Hepatocyte (in vitro differentiated cells): ENCODE data around the gene HDAC3. TPM values are rescaled to one million over a fixed set of nuclear protein-coding genes. Genes with fewer than 3 reads are reported as not detected.
A peak's percentile ranks its signal among the peaks of the same experiment; 100 is the strongest.

ENCODE experiments used
- DNase-seq: peaks from one replicate; pipeline ENCODE4 v3.0.0-alpha.2; 2016; ENCODE audit warnings: low spot score
- H2AFZ ChIP-seq: fragments of 200-600 bp; sonication (generic); 2 replicates; pipeline ENCODE4 v1.6.0; 2016; ENCODE audit warnings: antibody characterized with exemption, mild to moderate bottlenecking
- H3K27ac ChIP-seq: fragments of 200-600 bp; sonication (generic); 2 replicates; pipeline ENCODE4 v1.5.1; 2016; ENCODE audit warnings: mild to moderate bottlenecking
- H3K27me3 ChIP-seq: fragments of 200-600 bp; sonication (generic); 2 replicates; pipeline ENCODE4 v1.6.1; 2016
- H3K36me3 ChIP-seq: fragments of 200-600 bp; sonication (generic); replicated peaks from 2 replicates; pipeline ENCODE4 v1.5.1; 2016; ENCODE audit warnings: low read depth; ENCODE audit not compliant: insufficient read depth
- H3K4me1 ChIP-seq: fragments of 200-600 bp; sonication (generic); 2 replicates; pipeline ENCODE4 v1.5.1; 2016; ENCODE audit warnings: mild to moderate bottlenecking, moderate library complexity; ENCODE audit not compliant: insufficient read depth
- H3K4me2 ChIP-seq: fragments of 200-600 bp; sonication (generic); 2 replicates; pipeline ENCODE4 v1.6.0; 2016
- H3K4me3 ChIP-seq: fragments of 200-600 bp; sonication (generic); 2 replicates; pipeline ENCODE4 v1.5.1; 2016; ENCODE audit warnings: mild to moderate bottlenecking
- H3K79me2 ChIP-seq: fragments of 200-600 bp; sonication (generic); 2 replicates; pipeline ENCODE4 v1.6.0; 2017; ENCODE audit warnings: mild to moderate bottlenecking
- H3K9me2 ChIP-seq: fragments of 200-600 bp; sonication (generic); replicated peaks from 2 replicates; pipeline ENCODE4 v1.6.0; 2017; ENCODE audit warnings: mild to moderate bottlenecking; ENCODE audit not compliant: insufficient read depth
- H3K9me3 ChIP-seq: fragments of 200-600 bp; sonication (generic); 2 replicates; pipeline ENCODE4 v1.5.1; 2016; ENCODE audit warnings: low read depth, mild to moderate bottlenecking
- H4K20me1 ChIP-seq: fragments of 200-600 bp; sonication (generic); 2 replicates; pipeline ENCODE4 v1.6.0; 2016; ENCODE audit warnings: mild to moderate bottlenecking; ENCODE audit not compliant: insufficient read depth, poor library complexity, severe bottlenecking
- EZH2 ChIP-seq: fragments of 200-600 bp; sonication (generic); IDR thresholded peaks from 2 replicates; pipeline ENCODE4 v1.6.1; 2016; ENCODE audit warnings: antibody characterized with exemption, mild to moderate bottlenecking, borderline replicate concordance
- EZH2phosphoT487 ChIP-seq: fragments of 200-600 bp; sonication (generic); IDR thresholded peaks from one replicate; pipeline ENCODE4 v1.6.1; 2018; ENCODE audit warnings: antibody characterized with exemption, mild to moderate bottlenecking, low read depth, moderate library complexity; ENCODE audit not compliant: unreplicated experiment, severe bottlenecking
- WGBS: methylation state at CpG from one replicate; pipeline ENCODE4 v1.1.6; 2016; ENCODE audit warnings: low lambda C conversion rate; ENCODE audit errors: missing lambda C conversion rate; 5-methylcytosine and 5-hydroxymethylcytosine counted together
- polyA plus RNA-seq: library from polyadenylated mRNA; unstranded; fragments of >200 nt; fragmentation: Nextera tagmentation; extraction: Ambion mirVana; gene quantifications from 2 replicates; pipeline ENCODE4 v1.2.1, GENCODE V29; 2016
- total RNA-seq: library from RNA; depleted of rRNA; stranded (reverse); fragments of >200 nt; gene quantifications from 2 replicates; pipeline ENCODE4 v1.2.3, GENCODE V29; 2014
- TF ChIP-seq, protein P1 (sequence below): fragments of 200-600 bp; sonication (generic); IDR thresholded peaks from 2 replicates; pipeline ENCODE4 v1.5.1; 2016; ENCODE audit warnings: antibody characterized with exemption, mild to moderate bottlenecking; ENCODE audit not compliant: poor library complexity

HDAC3 gene
- total and polyA plus RNA-seq, 2 experiments from 2014 or later = 50.1 to 74.0 TPM

DNA sequence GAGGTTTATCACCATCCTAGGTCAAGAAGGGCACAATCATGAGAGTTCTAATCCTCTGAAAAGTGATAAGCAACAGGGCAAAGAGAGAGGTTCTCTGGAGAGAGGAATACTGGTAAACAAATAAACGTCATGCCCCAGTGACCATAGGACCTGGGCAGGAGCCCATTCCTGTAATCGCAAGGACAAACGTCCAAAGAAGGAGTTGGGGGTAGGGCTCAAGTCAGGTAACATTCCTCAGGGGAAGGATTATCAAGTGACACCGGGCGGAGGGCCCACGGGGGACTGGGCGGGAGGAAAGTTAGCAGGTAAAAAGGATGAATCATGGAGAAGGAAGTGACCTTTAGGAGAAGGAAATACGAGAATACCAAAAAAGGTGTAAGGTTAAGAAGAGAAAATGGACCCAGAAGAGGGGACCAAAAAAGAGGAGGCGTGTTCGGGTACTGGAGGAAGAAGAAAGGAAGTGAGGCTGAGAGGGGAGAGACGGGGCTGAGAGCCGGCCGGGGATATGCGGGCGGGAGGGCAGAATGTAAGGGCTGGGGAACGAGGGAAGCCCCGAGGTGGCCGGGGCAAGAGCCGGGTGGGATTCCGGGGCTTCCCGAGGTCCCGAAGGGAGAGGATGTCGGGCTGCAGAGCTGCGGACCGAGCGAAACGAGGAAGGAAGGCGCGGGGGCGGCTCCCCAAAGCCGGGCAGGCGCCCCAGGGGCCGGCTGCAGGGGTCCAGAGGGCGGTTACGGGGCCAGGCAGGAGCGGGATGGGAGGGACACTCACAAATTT is 18.4 kb downstream of the HDAC3 start:
- no peaks in the 10 kb centered on the region for H3K36me3 ChIP-seq
- no peaks in the 10 kb centered on the region for H3K9me2 ChIP-seq
- H3K79me2 ChIP-seq = peaks cover 42% of the 10 kb centered on the region
- H2AFZ ChIP-seq = peak overlapping the region; percentile 49
- peaks cover 12% of the 10 kb centered on the region for H3K4me1 ChIP-seq
- no peaks in the 10 kb centered on the region for H3K9me3 ChIP-seq
- no peak for TF ChIP-seq EZH2
- TF ChIP-seq EZH2phosphoT487 = no peak
- TF ChIP-seq, protein P1, sequence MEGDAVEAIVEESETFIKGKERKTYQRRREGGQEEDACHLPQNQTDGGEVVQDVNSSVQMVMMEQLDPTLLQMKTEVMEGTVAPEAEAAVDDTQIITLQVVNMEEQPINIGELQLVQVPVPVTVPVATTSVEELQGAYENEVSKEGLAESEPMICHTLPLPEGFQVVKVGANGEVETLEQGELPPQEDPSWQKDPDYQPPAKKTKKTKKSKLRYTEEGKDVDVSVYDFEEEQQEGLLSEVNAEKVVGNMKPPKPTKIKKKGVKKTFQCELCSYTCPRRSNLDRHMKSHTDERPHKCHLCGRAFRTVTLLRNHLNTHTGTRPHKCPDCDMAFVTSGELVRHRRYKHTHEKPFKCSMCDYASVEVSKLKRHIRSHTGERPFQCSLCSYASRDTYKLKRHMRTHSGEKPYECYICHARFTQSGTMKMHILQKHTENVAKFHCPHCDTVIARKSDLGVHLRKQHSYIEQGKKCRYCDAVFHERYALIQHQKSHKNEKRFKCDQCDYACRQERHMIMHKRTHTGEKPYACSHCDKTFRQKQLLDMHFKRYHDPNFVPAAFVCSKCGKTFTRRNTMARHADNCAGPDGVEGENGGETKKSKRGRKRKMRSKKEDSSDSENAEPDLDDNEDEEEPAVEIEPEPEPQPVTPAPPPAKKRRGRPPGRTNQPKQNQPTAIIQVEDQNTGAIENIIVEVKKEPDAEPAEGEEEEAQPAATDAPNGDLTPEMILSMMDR = no peak
- H3K27ac ChIP-seq = peak overlapping the region; percentile 96
- under 1% methylated on average over 20 of the region's 36 CpGs for WGBS
- peak overlapping the region; percentile 65 for H3K4me3 ChIP-seq
- peak overlapping the region; percentile 78 for H3K4me2 ChIP-seq
- H3K27me3 ChIP-seq = no peaks in the 10 kb centered on the region
- H4K20me1 ChIP-seq = peaks cover 10% of the 10 kb centered on the region
- DNase-seq = peak; percentile 81

DNA sequence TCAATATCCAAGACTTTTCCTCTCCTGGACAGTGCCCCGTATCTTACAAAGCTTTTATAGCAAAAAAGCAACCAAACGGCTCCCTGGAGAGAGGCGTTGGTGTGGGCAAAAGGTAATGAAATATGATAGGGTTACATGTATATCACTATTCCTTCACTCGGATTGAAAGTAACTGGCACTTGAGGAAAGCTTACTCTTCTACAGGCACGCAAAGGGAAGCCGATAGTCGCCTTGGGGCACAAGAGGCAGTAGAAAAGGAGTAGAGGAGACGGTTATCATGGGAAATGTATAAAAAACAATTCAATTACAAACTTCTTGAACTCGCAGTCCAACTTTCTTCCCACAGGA is 19.0 kb downstream of the HDAC3 start:
- Histone ChIP-seq H3K4me1 (peaks cover 12% of the 10 kb centered on the region), H3K27ac (peak overlapping the region; percentile 96), H4K20me1 (peaks cover 11% of the 10 kb centered on the region), H2AFZ (peak overlapping the region; percentile 17), H3K9me2 (no peaks in the 10 kb centered on the region), H3K36me3 (no peaks in the 10 kb centered on the region), H3K4me3 (peak overlapping the region; percentile 65), H3K9me3 (no peaks in the 10 kb centered on the region), H3K79me2 (peaks cover 47% of the 10 kb centered on the region), H3K4me2 (peak overlapping the region; percentile 78), H3K27me3 (no peaks in the 10 kb centered on the region)
- TF ChIP-seq EZH2 = no peak
- no peak for TF ChIP-seq EZH2phosphoT487
- TF ChIP-seq, protein P1 = no peak
- DNase-seq = no peak
- 7% methylated on average over 9 of the region's 9 CpGs for WGBS

DNA sequence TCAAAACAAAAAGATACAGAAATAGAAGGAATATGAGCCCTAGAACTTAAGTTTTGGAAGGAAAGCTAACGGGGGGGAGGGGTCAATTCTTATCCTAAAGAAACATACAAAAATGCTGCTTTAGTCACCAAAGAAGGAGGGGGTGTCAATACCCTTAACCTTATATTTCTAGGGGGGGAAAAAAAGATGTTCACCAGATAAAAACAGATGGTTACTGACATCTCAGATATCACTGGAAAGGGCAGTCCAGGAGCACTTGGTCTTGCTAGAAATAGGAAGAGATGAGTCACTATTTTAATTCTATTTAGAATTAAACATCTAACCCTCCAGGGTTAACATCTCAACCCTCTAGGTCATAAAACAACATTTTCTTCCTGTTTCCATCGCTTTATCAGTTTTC is 19.5 kb downstream of the HDAC3 start:
- Histone ChIP-seq H3K4me3 (peak overlapping the region; percentile 65), H3K4me2 (peak overlapping the region; percentile 78), H3K4me1 (peaks cover 12% of the 10 kb centered on the region), H3K36me3 (no peaks in the 10 kb centered on the region), H2AFZ (no peak overlapping the region), H4K20me1 (peaks cover 11% of the 10 kb centered on the region), H3K9me3 (no peaks in the 10 kb centered on the region), H3K79me2 (peaks cover 53% of the 10 kb centered on the region), H3K27ac (peak overlapping the region; percentile 96), H3K27me3 (no peaks in the 10 kb centered on the region), H3K9me2 (no peaks in the 10 kb centered on the region)
- no peak for TF ChIP-seq EZH2phosphoT487
- TF ChIP-seq, protein P1 = no peak
- no peak for TF ChIP-seq EZH2
- WGBS = 52% methylated on average over 2 of the region's 2 CpGs
- no peak for DNase-seq
